H1 (cell line): ENCODE results near the gene DDB1. TPM values are rescaled to one million over a fixed set of nuclear protein-coding genes. Genes with fewer than 3 reads are reported as not detected.

ENCODE experiments used
- CTCF ChIA-PET: fragments of 300-600 bp; sonication (Branson Sonifier 250); formaldehyde crosslinking; loops from one replicate; lab custom pipeline; 2021; ENCODE audit not compliant: partially characterized antibody; lab: Charles Lee
- POLR2A ChIA-PET: fragments of 300-600 bp; sonication (Branson Sonifier 250); formaldehyde crosslinking; loops from one replicate; lab custom pipeline; 2021; ENCODE audit warnings: inconsistent platforms; ENCODE audit not compliant: partially characterized antibody; lab: Charles Lee
- DNase-seq, 2 experiments: peaks; one replicate each; pipeline versions ENCODE4 v3.0.0 to v3.0.0-alpha.2; 2010 to 2022; ENCODE audit warnings: low spot score in 2 of 2, low read depth in 1 of 2, mixed read lengths in 1 of 2
- FAIRE-seq: peaks from 2 replicates; lab custom pipeline; 2011; peaks lifted over from hg19 to GRCh38; lab: Jason Lieb, UNC
- H2AFZ ChIP-seq: 2 replicates; pipeline ENCODE4 v1.8.1; 2012; ENCODE audit warnings: low read length, inconsistent platforms
- H2AK5ac ChIP-seq: 2 replicates; pipeline ENCODE4 v1.6.1; 2013; ENCODE audit warnings: low read depth, low read length
- H2BK120ac ChIP-seq: replicated peaks from 2 replicates; pipeline ENCODE3; 2013; ENCODE audit warnings: low read depth, low read length, inconsistent platforms
- H2BK12ac ChIP-seq: 2 replicates; pipeline ENCODE4 v1.6.1; 2013; ENCODE audit warnings: low read depth, low read length
- H2BK15ac ChIP-seq: 2 replicates; pipeline ENCODE4 v1.6.1; 2013; ENCODE audit warnings: low read length
- H2BK20ac ChIP-seq: 2 replicates; pipeline ENCODE4 v1.6.1; 2013; ENCODE audit warnings: low read length
- H2BK5ac ChIP-seq: 2 replicates; pipeline ENCODE4 v1.6.1; 2013; ENCODE audit warnings: low read depth, low read length
- H3K14ac ChIP-seq: 2 replicates; pipeline ENCODE4 v1.6.1; 2013; ENCODE audit warnings: inconsistent platforms; ENCODE audit not compliant: insufficient read length
- H3K18ac ChIP-seq: 2 replicates; pipeline ENCODE4 v1.6.1; 2013; ENCODE audit warnings: low read length; ENCODE audit errors: extremely low read depth
- H3K23ac ChIP-seq: 2 replicates; pipeline ENCODE4 v1.6.1; 2013; ENCODE audit warnings: inconsistent platforms; ENCODE audit not compliant: insufficient read length
- H3K23me2 ChIP-seq: 2 replicates; pipeline ENCODE4 v1.6.1; 2013; ENCODE audit warnings: low read depth, low read length
- H3K27ac ChIP-seq: 2 replicates; pipeline ENCODE4 v1.6.1; 2011; ENCODE audit warnings: low read depth, low read length, inconsistent platforms
- H3K27me3 ChIP-seq, 4 experiments: replicated peaks in 1 of 4; 1 replicate in 1 of 4; 2 replicates in 3 of 4; pipeline versions ENCODE4 v1.6.1 to v1.8.1; 2011 to 2013; ENCODE audit warnings: low read length in 3 of 4, mild to moderate bottlenecking in 3 of 4, inconsistent platforms in 2 of 4, mixed read lengths in 2 of 4, moderate library complexity in 1 of 4; ENCODE audit not compliant: control insufficient read depth in 3 of 4, insufficient read depth in 3 of 4; ENCODE audit errors: extremely low read depth in 1 of 4
- H3K36me3 ChIP-seq, 4 experiments: 2 replicates each; pipeline versions ENCODE4 v1.6.1 to v1.8.1; 2011 to 2013; ENCODE audit warnings: mild to moderate bottlenecking in 4 of 4, low read length in 3 of 4, moderate library complexity in 2 of 4, control low read depth in 1 of 4, inconsistent platforms in 1 of 4; ENCODE audit not compliant: insufficient read depth in 4 of 4, control insufficient read depth in 2 of 4
- H3K4ac ChIP-seq: replicated peaks from 2 replicates; pipeline ENCODE3; 2013; ENCODE audit warnings: low read length, low read depth, mixed read lengths, inconsistent platforms; ENCODE audit not compliant: insufficient read length
- H3K4me1 ChIP-seq, 4 experiments: replicated peaks in 1 of 4; 1 replicate in 1 of 4; 2 replicates in 3 of 4; pipeline versions ENCODE4 v1.6.1 to v1.8.1; 2011 to 2013; ENCODE audit warnings: low read length in 3 of 4, inconsistent platforms in 2 of 4, mixed read lengths in 1 of 4; ENCODE audit not compliant: insufficient read depth in 4 of 4, control insufficient read depth in 3 of 4
- H3K4me2 ChIP-seq, 2 experiments: 2 replicates each; pipeline versions ENCODE4 v1.6.1 to v1.8.1; 2011 to 2013; ENCODE audit warnings: low read depth in 2 of 2, low read length in 2 of 2, control low read depth in 1 of 2, inconsistent platforms in 1 of 2, mild to moderate bottlenecking in 1 of 2; ENCODE audit not compliant: insufficient read depth in 1 of 2
- H3K4me3 ChIP-seq, 4 experiments: fragments of 200-600, 300-600 bp in 1 of 4; sonication (generic), shearing (Covaris generic), sonication (Bioruptor Twin) in 1 of 4; 2 replicates each; pipeline versions ENCODE4 v1.5.1 to v1.8.1; 2011 to 2016; ENCODE audit warnings: low read length in 4 of 4, low read depth in 3 of 4, control low read depth in 2 of 4, inconsistent platforms in 2 of 4, mild to moderate bottlenecking in 2 of 4, mixed read lengths in 1 of 4, moderate library complexity in 1 of 4; ENCODE audit not compliant: insufficient read depth in 2 of 4; ENCODE audit errors: extremely low read depth in 1 of 4
- H3K56ac ChIP-seq: replicated peaks from 2 replicates; pipeline ENCODE3; 2013; ENCODE audit warnings: low read depth, mild to moderate bottlenecking, mixed read lengths, low read length, inconsistent platforms; ENCODE audit not compliant: insufficient read length
- H3K79me1 ChIP-seq: 2 replicates; pipeline ENCODE4 v1.6.1; 2013; ENCODE audit warnings: low read depth, low read length, control low read depth
- H3K79me2 ChIP-seq, 2 experiments: 2 replicates each; pipeline versions ENCODE4 v1.6.1 to v1.8.1; 2012 to 2013; ENCODE audit warnings: low read length in 2 of 2, mild to moderate bottlenecking in 2 of 2, inconsistent platforms in 1 of 2; ENCODE audit not compliant: insufficient read depth in 2 of 2, control insufficient read depth in 1 of 2
- H3K9ac ChIP-seq, 4 experiments: replicated peaks in 1 of 4; 1 replicate in 1 of 4; 2 replicates in 3 of 4; pipeline versions ENCODE4 v1.6.1 to v1.8.1; 2011 to 2013; ENCODE audit warnings: low read depth in 3 of 4, low read length in 3 of 4, control low read depth in 2 of 4, mild to moderate bottlenecking in 2 of 4, moderate library complexity in 2 of 4, inconsistent platforms in 1 of 4; ENCODE audit errors: extremely low read depth in 1 of 4
- H3K9me3 ChIP-seq, 2 experiments: 2 replicates each; pipeline versions ENCODE4 v1.6.1 to v1.8.1; 2012 to 2013; ENCODE audit warnings: mild to moderate bottlenecking in 2 of 2, moderate library complexity in 2 of 2, control low read depth in 1 of 2, inconsistent platforms in 1 of 2, low read depth in 1 of 2, low read length in 1 of 2, mixed read lengths in 1 of 2; ENCODE audit not compliant: insufficient read depth in 2 of 2
- H4K20me1 ChIP-seq, 2 experiments: replicated peaks in 1 of 2; 2 replicates each; pipeline versions ENCODE3 to v1.8.1; 2011 to 2013; ENCODE audit warnings: inconsistent platforms in 2 of 2, low read length in 2 of 2, mild to moderate bottlenecking in 1 of 2; ENCODE audit not compliant: insufficient read depth in 2 of 2, control insufficient read depth in 1 of 2
- H4K5ac ChIP-seq: 2 replicates; pipeline ENCODE4 v1.6.1; 2013; ENCODE audit warnings: low read length, low read depth, mixed read lengths, inconsistent platforms; ENCODE audit not compliant: insufficient read length
- H4K8ac ChIP-seq: 2 replicates; pipeline ENCODE4 v1.8.0; 2013; ENCODE audit warnings: mild to moderate bottlenecking, moderate library complexity, low read length, inconsistent platforms; ENCODE audit not compliant: insufficient read depth; ENCODE audit errors: extremely low read depth
- H4K91ac ChIP-seq: replicated peaks from 2 replicates; pipeline ENCODE3; 2013; ENCODE audit warnings: low read length, mixed read lengths, inconsistent platforms; ENCODE audit not compliant: insufficient read length
- WGBS, 2 experiments: shearing (Covaris generic) in 1 of 2; methylation state at CpG; one replicate each; pipeline versions ENCODE4 v1.1.6 to v1.1.7; 2013 to 2015; ENCODE audit warnings: low lambda C conversion rate in 2 of 2, mixed read lengths in 2 of 2, inconsistent platforms in 1 of 2, low coverage in 1 of 2, missing lambda C conversion rate in 1 of 2; ENCODE audit not compliant: insufficient replicate concordance in 2 of 2, insufficient coverage in 1 of 2, insufficient read length in 1 of 2; ENCODE audit errors: extremely low coverage in 1 of 2, missing lambda C conversion rate in 1 of 2; 5-methylcytosine and 5-hydroxymethylcytosine counted together
- polyA plus RNA-seq, 7 experiments: library from polyadenylated mRNA; depleted of rRNA in 3 of 7; stranded (reverse) in 5 of 7; unstranded in 2 of 7; fragments of >200 nt in 5 of 7; fragments of 200-250 nt in 2 of 7; gene quantifications; 1 replicate in 5 of 7; 2 replicates in 1 of 7; 4 replicates in 1 of 7; pipeline versions ENCODE4 v1.2.1 to v1.2.3, GENCODE V29; 2011 to 2013; ENCODE audit warnings: missing spikeins in 2 of 7, mixed read lengths in 2 of 7
- total RNA-seq: library from RNA; stranded (reverse); fragmentation: NEBNext Ultra II Directional; extraction: Animal tissue kit (Norgen Biotek cat#: 25700); gene quantifications from 2 replicates; pipeline ENCODE4 v1.2.1, GENCODE V29; 2021

Gene DDB1
- total and polyA plus RNA-seq, 2 of the 8 experiments (the other 6 are each of a cell fraction or from before 2014, with no cell fraction given), result 275 to 306 TPM

DNA sequence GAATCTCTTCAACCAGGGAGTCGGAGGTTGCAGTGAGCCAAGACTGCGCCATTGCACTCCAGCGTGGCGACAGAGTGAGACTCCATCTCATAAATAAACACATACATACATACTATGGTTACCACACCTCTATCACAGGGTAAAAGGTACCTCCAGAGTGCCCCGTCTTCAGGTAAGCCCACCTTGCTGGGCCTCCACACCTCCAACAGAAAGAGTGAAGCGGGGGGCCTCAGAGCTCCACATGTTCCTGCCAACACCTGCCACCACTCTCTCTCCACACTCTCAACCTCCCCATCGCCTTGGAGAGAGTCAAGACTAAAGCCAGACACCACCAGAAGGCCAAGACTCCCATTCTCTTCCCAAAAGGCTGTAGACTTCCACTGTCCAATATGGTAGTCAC lies 27.5 kb downstream of the DDB1 start:
- no peak overlapping the region for H2BK20ac ChIP-seq
- no peak overlapping the region for H3K56ac ChIP-seq
- no peak overlapping the region for H2BK15ac ChIP-seq
- H2BK5ac ChIP-seq, result no peak overlapping the region
- ChIA-PET POLR2A (interaction anchor here (0.7 kb wide), 1 partner anchor 15 kb away, joined by 3 read pairs; no protein-coding TSS in a partner anchor), CTCF (interaction anchor here (0.9 to 1.9 kb wide), 2 partner anchors 11 to 31 kb away, joined by 3 to 5 read pairs; no protein-coding TSS in a partner anchor)
- H4K5ac ChIP-seq, result no peak overlapping the region
- no peak overlapping the region for H2BK120ac ChIP-seq
- no peak overlapping the region for H2BK12ac ChIP-seq
- no peaks in the 10 kb centered on the region for H3K79me2 ChIP-seq
- WGBS, 2 experiments, result 94% methylated on average over 7 of the region's 7 CpGs; no CpG with 5 or more reads in 1 of the 2 experiments
- FAIRE-seq, result no peak
- H4K91ac ChIP-seq, result no peak overlapping the region
- no peak overlapping the region for H3K9ac ChIP-seq
- no peaks in the 10 kb centered on the region for H3K27me3 ChIP-seq
- H3K18ac ChIP-seq, result no peak overlapping the region
- H2AK5ac ChIP-seq, result no peak overlapping the region
- no peak overlapping the region for H2AFZ ChIP-seq
- H3K14ac ChIP-seq, result no peak overlapping the region
- no peak overlapping the region for H3K4me3 ChIP-seq
- H3K36me3 ChIP-seq, result peaks cover 63 to 92% (median 86%) of the 10 kb centered on the region in 4 experiments
- H3K4me1 ChIP-seq, result no peaks in the 10 kb centered on the region
- peaks cover 2 to 6% of the 10 kb centered on the region in 2 experiments for H4K20me1 ChIP-seq
- H3K23me2 ChIP-seq, result no peaks in the 10 kb centered on the region; the same call in 1 of the 2 replicates
- no peak overlapping the region for H4K8ac ChIP-seq
- H3K79me1 ChIP-seq, result no peaks in the 10 kb centered on the region; the same call in 1 of the 2 replicates
- H3K27ac ChIP-seq, result no peak overlapping the region
- H3K23ac ChIP-seq, result no peak overlapping the region
- no peaks in the 10 kb centered on the region for H3K9me3 ChIP-seq
- H3K4ac ChIP-seq, result no peak overlapping the region
- no peak overlapping the region for H3K4me2 ChIP-seq
- no peak for DNase-seq
